GM23338 (cell line): ENCODE data around the gene UNK. TPM values are rescaled to one million over a fixed set of nuclear protein-coding genes. Genes with fewer than 3 reads are reported as not detected.

Experiments used
- ATAC-seq: fragments of 200-7000 bp; cut with Tn5 transposase; 3 replicates; pipeline ENCODE4 v1.9.1; 2020
- DNase-seq: peaks from one replicate; pipeline ENCODE4 v3.0.0-alpha.2; 2015; ENCODE audit warnings: low spot score
- H2AFZ ChIP-seq: fragments of 200-600 bp; sonication (generic); 2 replicates; pipeline ENCODE4 v1.8.0; 2016; ENCODE audit warnings: antibody characterized with exemption, mild to moderate bottlenecking, moderate library complexity
- H3F3A ChIP-seq: fragments of 200-600 bp; sonication (generic); replicated peaks from 2 replicates; pipeline ENCODE4 v1.8.0; 2017; ENCODE audit warnings: antibody characterized with exemption, mixed run types, low read depth
- H3K27ac ChIP-seq: fragments of 200-600 bp; sonication (generic); 2 replicates; pipeline ENCODE4 v1.6.1; 2016; ENCODE audit warnings: low read depth
- H3K27me3 ChIP-seq: fragments of 200-600 bp; sonication (generic); 2 replicates; pipeline ENCODE4 v1.8.0; 2016; ENCODE audit warnings: mild to moderate bottlenecking, mixed run types, moderate library complexity; ENCODE audit not compliant: insufficient read depth
- H3K36me3 ChIP-seq: fragments of 200-600 bp; sonication (generic); 2 replicates; pipeline ENCODE4 v1.8.0; 2016; ENCODE audit warnings: mild to moderate bottlenecking; ENCODE audit not compliant: insufficient read depth
- H3K4me1 ChIP-seq: fragments of 200-600 bp; sonication (generic); 2 replicates; pipeline ENCODE4 v1.8.0; 2016; ENCODE audit warnings: mild to moderate bottlenecking, moderate library complexity; ENCODE audit not compliant: insufficient read depth
- H3K4me2 ChIP-seq: fragments of 200-600 bp; sonication (generic); 2 replicates; pipeline ENCODE4 v1.7.1; 2017; ENCODE audit warnings: mixed run types
- H3K4me3 ChIP-seq: fragments of 200-600 bp; sonication (generic); 2 replicates; pipeline ENCODE4 v1.6.1; 2016; ENCODE audit warnings: mixed run types
- H3K79me2 ChIP-seq: fragments of 200-600 bp; sonication (generic); replicated peaks from 2 replicates; pipeline ENCODE4 v1.8.0; 2017; ENCODE audit warnings: mild to moderate bottlenecking; ENCODE audit not compliant: insufficient read depth
- H3K9me2 ChIP-seq: fragments of 200-600 bp; sonication (generic); 2 replicates; pipeline ENCODE4 v1.8.0; 2017; ENCODE audit not compliant: insufficient read depth
- H4K20me1 ChIP-seq: fragments of 200-600 bp; sonication (generic); replicated peaks from 2 replicates; pipeline ENCODE4 v1.8.0; 2017; ENCODE audit warnings: mild to moderate bottlenecking; ENCODE audit not compliant: insufficient read depth
- H3K27ac Mint-ChIP-seq: 2 replicates; pipeline ENCODE4 v1.8.0; 2020; ENCODE audit warnings: inconsistent platforms, mild to moderate bottlenecking, moderate library complexity, mixed read lengths
- H3K27me3 Mint-ChIP-seq: 3 replicates; pipeline ENCODE4 v1.8.0; 2022; ENCODE audit warnings: low read depth, mild to moderate bottlenecking, moderate library complexity, mixed read lengths, inconsistent platforms; ENCODE audit not compliant: insufficient read depth, poor library complexity
- H3K36me3 Mint-ChIP-seq: 3 replicates; pipeline ENCODE4 v1.8.0; 2021; ENCODE audit warnings: low read depth, mild to moderate bottlenecking, inconsistent platforms, moderate library complexity, mixed read lengths
- H3K4me1 Mint-ChIP-seq: 3 replicates; pipeline ENCODE4 v1.8.0; 2020; ENCODE audit warnings: mild to moderate bottlenecking, inconsistent platforms, mixed read lengths
- H3K4me3 Mint-ChIP-seq: 3 replicates; pipeline ENCODE4 v1.8.0; 2021; ENCODE audit warnings: moderate library complexity, mild to moderate bottlenecking, inconsistent platforms, mixed read lengths
- H3K9me3 Mint-ChIP-seq: 3 replicates; pipeline ENCODE4 v1.8.0; 2020; ENCODE audit warnings: moderate library complexity, mild to moderate bottlenecking, inconsistent platforms, mixed read lengths
- EZH2phosphoT487 ChIP-seq: fragments of 200-600 bp; sonication (generic); IDR thresholded peaks from one replicate; pipeline ENCODE4 v1.8.1; 2018; ENCODE audit warnings: antibody characterized with exemption; ENCODE audit not compliant: unreplicated experiment
- JUNB ChIP-seq: IDR thresholded peaks from one replicate; pipeline ENCODE4 v1.6.1; 2016; ENCODE audit warnings: antibody characterized with exemption; ENCODE audit not compliant: unreplicated experiment
- NANOG ChIP-seq: IDR thresholded peaks from 2 replicates; pipeline ENCODE4 v1.6.1; 2016; ENCODE audit warnings: antibody characterized with exemption, borderline replicate concordance
- ZNF114 ChIP-seq: fragments of 250-450 bp; sonication (Bioruptor Pico); IDR thresholded peaks from 2 replicates; pipeline ENCODE4 v1.5.0; 2020; ENCODE audit warnings: mild to moderate bottlenecking, moderate library complexity
- ZNF331 ChIP-seq: fragments of 250-450 bp; sonication (Bioruptor Pico); IDR thresholded peaks from 2 replicates; pipeline ENCODE4 v1.5.0; 2020; ENCODE audit warnings: low read depth, mild to moderate bottlenecking, moderate library complexity
- polyA plus RNA-seq: library from polyadenylated mRNA; unstranded; fragments of >200 nt; fragmentation: Nextera tagmentation; extraction: Ambion mirVana; gene quantifications from 2 replicates; pipeline ENCODE4 v1.2.1, GENCODE V29; 2016
- total RNA-seq: library from RNA; depleted of rRNA; stranded (reverse); fragments of >200 nt; shearing (Covaris generic); gene quantifications from 2 replicates; pipeline ENCODE4 v1.2.3, GENCODE V29; 2014
- TF ChIP-seq, protein P1 (sequence below): fragments of 250-450 bp; sonication (Bioruptor Pico); IDR thresholded peaks from 2 replicates; pipeline ENCODE4 v1.5.0; 2020; ENCODE audit warnings: mild to moderate bottlenecking, moderate library complexity
- TF ChIP-seq, protein P2 (sequence below), 2 experiments: fragments of 200-600 bp in 1 of 2; sonication (generic) in 1 of 2; conservative IDR thresholded peaks; 2 replicates each; pipeline versions ENCODE4 v1.5.1 to v1.6.1; 2016 to 2017; ENCODE audit warnings: antibody characterized with exemption in 2 of 2, low read depth in 2 of 2, mild to moderate bottlenecking in 2 of 2, moderate library complexity in 1 of 2

The UNK gene
- total and polyA plus RNA-seq, 2 experiments from 2014 or later: 21.8 to 65.2 TPM

DNA sequence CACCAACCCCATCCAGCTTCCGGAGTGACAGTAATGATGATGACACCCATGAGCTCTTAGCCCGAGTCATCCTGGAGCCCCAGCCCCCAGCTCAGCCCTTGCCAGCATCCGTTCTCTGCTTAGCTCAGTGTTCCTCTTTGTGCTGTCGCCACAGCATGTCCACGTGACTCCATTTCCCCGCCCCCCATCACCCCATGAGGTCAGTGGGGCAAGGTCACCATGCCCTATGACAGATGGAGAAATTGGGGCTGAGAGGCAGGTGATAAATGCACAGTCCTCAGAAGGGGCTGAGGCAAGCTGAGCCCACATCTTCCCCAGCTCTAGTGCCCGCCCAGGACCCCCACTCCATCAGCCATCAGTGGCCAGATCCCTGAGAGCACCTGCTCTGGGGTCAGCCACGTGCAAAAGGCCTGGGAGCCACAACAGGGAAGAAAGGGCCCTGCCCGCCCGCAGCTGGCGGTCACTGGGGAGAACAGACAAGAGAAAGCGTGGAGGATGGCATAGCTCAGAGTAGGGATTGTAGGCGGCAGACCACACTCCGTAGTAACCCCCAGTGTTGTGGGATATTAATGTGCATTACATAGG lies 46.3 kb upstream of the UNK start (continued):
- TF ChIP-seq, protein P1, sequence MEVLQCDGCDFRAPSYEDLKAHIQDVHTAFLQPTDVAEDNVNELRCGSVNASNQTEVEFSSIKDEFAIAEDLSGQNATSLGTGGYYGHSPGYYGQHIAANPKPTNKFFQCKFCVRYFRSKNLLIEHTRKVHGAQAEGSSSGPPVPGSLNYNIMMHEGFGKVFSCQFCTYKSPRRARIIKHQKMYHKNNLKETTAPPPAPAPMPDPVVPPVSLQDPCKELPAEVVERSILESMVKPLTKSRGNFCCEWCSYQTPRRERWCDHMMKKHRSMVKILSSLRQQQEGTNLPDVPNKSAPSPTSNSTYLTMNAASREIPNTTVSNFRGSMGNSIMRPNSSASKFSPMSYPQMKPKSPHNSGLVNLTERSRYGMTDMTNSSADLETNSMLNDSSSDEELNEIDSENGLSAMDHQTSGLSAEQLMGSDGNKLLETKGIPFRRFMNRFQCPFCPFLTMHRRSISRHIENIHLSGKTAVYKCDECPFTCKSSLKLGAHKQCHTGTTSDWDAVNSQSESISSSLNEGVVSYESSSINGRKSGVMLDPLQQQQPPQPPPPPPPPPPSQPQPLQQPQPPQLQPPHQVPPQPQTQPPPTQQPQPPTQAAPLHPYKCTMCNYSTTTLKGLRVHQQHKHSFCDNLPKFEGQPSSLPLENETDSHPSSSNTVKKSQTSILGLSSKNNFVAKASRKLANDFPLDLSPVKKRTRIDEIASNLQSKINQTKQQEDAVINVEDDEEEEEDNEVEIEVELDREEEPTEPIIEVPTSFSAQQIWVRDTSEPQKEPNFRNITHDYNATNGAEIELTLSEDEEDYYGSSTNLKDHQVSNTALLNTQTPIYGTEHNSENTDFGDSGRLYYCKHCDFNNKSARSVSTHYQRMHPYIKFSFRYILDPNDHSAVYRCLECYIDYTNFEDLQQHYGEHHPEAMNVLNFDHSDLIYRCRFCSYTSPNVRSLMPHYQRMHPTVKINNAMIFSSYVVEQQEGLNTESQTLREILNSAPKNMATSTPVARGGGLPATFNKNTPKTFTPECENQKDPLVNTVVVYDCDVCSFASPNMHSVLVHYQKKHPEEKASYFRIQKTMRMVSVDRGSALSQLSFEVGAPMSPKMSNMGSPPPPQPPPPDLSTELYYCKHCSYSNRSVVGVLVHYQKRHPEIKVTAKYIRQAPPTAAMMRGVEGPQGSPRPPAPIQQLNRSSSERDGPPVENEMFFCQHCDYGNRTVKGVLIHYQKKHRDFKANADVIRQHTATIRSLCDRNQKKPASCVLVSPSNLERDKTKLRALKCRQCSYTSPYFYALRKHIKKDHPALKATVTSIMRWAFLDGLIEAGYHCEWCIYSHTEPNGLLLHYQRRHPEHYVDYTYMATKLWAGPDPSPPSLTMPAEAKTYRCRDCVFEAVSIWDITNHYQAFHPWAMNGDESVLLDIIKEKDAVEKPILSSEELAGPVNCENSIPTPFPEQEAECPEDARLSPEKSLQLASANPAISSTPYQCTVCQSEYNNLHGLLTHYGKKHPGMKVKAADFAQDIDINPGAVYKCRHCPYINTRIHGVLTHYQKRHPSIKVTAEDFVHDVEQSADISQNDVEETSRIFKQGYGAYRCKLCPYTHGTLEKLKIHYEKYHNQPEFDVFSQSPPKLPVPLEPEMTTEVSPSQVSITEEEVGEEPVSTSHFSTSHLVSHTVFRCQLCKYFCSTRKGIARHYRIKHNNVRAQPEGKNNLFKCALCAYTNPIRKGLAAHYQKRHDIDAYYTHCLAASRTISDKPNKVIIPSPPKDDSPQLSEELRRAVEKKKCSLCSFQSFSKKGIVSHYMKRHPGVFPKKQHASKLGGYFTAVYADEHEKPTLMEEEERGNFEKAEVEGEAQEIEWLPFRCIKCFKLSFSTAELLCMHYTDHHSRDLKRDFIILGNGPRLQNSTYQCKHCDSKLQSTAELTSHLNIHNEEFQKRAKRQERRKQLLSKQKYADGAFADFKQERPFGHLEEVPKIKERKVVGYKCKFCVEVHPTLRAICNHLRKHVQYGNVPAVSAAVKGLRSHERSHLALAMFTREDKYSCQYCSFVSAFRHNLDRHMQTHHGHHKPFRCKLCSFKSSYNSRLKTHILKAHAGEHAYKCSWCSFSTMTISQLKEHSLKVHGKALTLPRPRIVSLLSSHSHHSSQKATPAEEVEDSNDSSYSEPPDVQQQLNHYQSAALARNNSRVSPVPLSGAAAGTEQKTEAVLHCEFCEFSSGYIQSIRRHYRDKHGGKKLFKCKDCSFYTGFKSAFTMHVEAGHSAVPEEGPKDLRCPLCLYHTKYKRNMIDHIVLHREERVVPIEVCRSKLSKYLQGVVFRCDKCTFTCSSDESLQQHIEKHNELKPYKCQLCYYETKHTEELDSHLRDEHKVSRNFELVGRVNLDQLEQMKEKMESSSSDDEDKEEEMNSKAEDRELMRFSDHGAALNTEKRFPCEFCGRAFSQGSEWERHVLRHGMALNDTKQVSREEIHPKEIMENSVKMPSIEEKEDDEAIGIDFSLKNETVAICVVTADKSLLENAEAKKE: no peak
- TF ChIP-seq NANOG: no peak
- no peak for TF ChIP-seq ZNF331
- TF ChIP-seq ZNF114 (CRISPR knock-in tag): no peak

GRCh38 chr17:75739174-75739573 lies 45.4 kb upstream of the UNK start:
- H3K4me3 Mint-ChIP-seq: no peak overlapping the region
- no peak overlapping the region for H2AFZ ChIP-seq
- H3K9me3 Mint-ChIP-seq: no peaks in the 10 kb centered on the region
- TF ChIP-seq ZNF114 (CRISPR knock-in tag) (no peak), EZH2phosphoT487 (no peak), JUNB (no peak), NANOG (no peak)
- TF ChIP-seq, protein P2, sequence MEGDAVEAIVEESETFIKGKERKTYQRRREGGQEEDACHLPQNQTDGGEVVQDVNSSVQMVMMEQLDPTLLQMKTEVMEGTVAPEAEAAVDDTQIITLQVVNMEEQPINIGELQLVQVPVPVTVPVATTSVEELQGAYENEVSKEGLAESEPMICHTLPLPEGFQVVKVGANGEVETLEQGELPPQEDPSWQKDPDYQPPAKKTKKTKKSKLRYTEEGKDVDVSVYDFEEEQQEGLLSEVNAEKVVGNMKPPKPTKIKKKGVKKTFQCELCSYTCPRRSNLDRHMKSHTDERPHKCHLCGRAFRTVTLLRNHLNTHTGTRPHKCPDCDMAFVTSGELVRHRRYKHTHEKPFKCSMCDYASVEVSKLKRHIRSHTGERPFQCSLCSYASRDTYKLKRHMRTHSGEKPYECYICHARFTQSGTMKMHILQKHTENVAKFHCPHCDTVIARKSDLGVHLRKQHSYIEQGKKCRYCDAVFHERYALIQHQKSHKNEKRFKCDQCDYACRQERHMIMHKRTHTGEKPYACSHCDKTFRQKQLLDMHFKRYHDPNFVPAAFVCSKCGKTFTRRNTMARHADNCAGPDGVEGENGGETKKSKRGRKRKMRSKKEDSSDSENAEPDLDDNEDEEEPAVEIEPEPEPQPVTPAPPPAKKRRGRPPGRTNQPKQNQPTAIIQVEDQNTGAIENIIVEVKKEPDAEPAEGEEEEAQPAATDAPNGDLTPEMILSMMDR (conservative IDR thresholded peaks at IDR 0.05; ENCODE audit: low read depth in 2 of 2): no peak
- TF ChIP-seq, protein P1: no peak

More at GRCh38 chr17:75739174-75739573, 45.4 kb upstream of the UNK start:
- Mint-ChIP-seq H3K36me3 (no peaks in the 10 kb centered on the region; the same call in 2 of the 3 replicates), H3K4me1 (0 out of 3 replicates have a peak, but pooled peaks cover 6% of the 10 kb centered on the region), H3K27ac (no peak overlapping the region), H3K27me3 (peaks cover 6% of the 10 kb centered on the region)
- Histone ChIP-seq H3K36me3 (no peaks in the 10 kb centered on the region), H3K27me3 (no peaks in the 10 kb centered on the region), H3K4me1 (no peaks in the 10 kb centered on the region), H3F3A (no peaks in the 10 kb centered on the region), H3K27ac (no peak overlapping the region), H4K20me1 (no peaks in the 10 kb centered on the region), H3K9me2 (no peaks in the 10 kb centered on the region), H3K4me2 (no peak overlapping the region), H3K79me2 (no peaks in the 10 kb centered on the region), H3K4me3 (no peak overlapping the region)
- no peak for ATAC-seq
- DNase-seq: no peak
